Vagina (tissue), 2 donors: ENCODE measurements around the gene SPATA1.

ENCODE experiments used
- POLR2A ChIP-seq, 2 donors: fragments of 450-650 bp; IDR thresholded peaks; one replicate each; pipeline ENCODE4 v1.6.1; 2017; ENCODE audit warnings: antibody characterized with exemption in 2 of 2, mild to moderate bottlenecking in 2 of 2, moderate library complexity in 2 of 2
- POLR2AphosphoS5 ChIP-seq, 2 donors: sonication (generic); formaldehyde crosslinking; IDR thresholded peaks; one replicate each; pipeline ENCODE4 v1.9.0; 2017; ENCODE audit warnings: antibody characterized with exemption in 2 of 2, mild to moderate bottlenecking in 2 of 2, low read depth in 1 of 2; ENCODE audit not compliant: insufficient read depth in 1 of 2
- TF ChIP-seq, protein P1 (sequence below), 3 experiments: fragments of 450-650 bp in 2 of 3; fragments of 200-600 bp in 1 of 3; sonication (generic) in 1 of 3; IDR thresholded peaks; one replicate each; pipeline ENCODE4 v1.5.1; 2017 to 2019; ENCODE audit warnings: antibody characterized with exemption in 3 of 3, mild to moderate bottlenecking in 2 of 3, moderate library complexity in 2 of 3

DNA sequence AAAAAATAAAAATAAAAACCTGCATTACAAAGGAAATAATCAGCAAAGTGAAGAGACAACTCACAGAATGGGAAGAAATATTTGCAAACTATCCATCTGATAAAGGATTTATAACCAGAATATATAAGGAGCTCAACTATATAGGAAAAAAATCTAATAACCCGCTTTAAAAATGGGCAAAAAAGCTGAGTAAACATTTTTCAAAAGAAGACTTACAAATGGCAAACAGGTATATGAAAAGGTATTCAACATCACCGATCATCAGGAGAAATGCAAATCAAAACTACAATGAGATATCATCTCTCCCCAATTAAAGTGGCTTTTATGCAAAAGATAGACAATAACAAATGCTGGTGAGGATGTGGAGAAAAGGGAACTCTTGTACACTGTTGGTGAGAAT is 4.0 kb downstream of the SPATA1 start:
- TF ChIP-seq, protein P1, sequence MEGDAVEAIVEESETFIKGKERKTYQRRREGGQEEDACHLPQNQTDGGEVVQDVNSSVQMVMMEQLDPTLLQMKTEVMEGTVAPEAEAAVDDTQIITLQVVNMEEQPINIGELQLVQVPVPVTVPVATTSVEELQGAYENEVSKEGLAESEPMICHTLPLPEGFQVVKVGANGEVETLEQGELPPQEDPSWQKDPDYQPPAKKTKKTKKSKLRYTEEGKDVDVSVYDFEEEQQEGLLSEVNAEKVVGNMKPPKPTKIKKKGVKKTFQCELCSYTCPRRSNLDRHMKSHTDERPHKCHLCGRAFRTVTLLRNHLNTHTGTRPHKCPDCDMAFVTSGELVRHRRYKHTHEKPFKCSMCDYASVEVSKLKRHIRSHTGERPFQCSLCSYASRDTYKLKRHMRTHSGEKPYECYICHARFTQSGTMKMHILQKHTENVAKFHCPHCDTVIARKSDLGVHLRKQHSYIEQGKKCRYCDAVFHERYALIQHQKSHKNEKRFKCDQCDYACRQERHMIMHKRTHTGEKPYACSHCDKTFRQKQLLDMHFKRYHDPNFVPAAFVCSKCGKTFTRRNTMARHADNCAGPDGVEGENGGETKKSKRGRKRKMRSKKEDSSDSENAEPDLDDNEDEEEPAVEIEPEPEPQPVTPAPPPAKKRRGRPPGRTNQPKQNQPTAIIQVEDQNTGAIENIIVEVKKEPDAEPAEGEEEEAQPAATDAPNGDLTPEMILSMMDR (IDR thresholded peaks at IDR 0.05), result no peak
- no peak for TF ChIP-seq POLR2A (IDR thresholded peaks at IDR 0.05)
- TF ChIP-seq POLR2AphosphoS5 (IDR thresholded peaks at IDR 0.05; ENCODE audit: insufficient read depth in 1 of 2, low read depth in 1 of 2), result no peak
